HCT116 (cell line): ENCODE results near the gene RAD54L2. TPM values are rescaled to one million over a fixed set of nuclear protein-coding genes. Genes with fewer than 3 reads are reported as not detected.

Experiments used
- ATAC-seq: fragments of 200-7000 bp; cut with Tn5 transposase; 2 replicates; pipeline ENCODE4 v1.9.1; 2020; ENCODE audit warnings: mild to moderate bottlenecking, moderate library complexity
- BruUV-seq: library from RNA; stranded (reverse); fragments of 400-500 nt; replicated peaks from 2 replicates; lab custom pipeline; 2021; lab: Mats Ljungman, UMichigan
- CTCF ChIA-PET: fragments of 300-600 bp; sonication (Branson Sonifier 250); formaldehyde crosslinking; loops from one replicate; lab custom pipeline; 2021; ENCODE audit warnings: antibody characterized with exemption; lab: Charles Lee
- POLR2A ChIA-PET: fragments of 300-600, 350-600 bp; sonication (Branson Sonifier 250); formaldehyde crosslinking; loops from one replicate; lab custom pipeline; 2021; ENCODE audit warnings: antibody characterized with exemption; lab: Charles Lee
- RAD21 ChIA-PET, 2 experiments: fragments of 300-600 bp; sonication (Branson Sonifier 250); formaldehyde crosslinking; loops; one replicate each; lab custom pipeline; 2023; ENCODE audit warnings: low total read pairs in 2 of 2; ENCODE audit not compliant: uncharacterized antibody in 2 of 2, unreplicated experiment in 2 of 2, low non-redundant PET in 1 of 2; lab: Charles Lee
- DNase-seq: peaks from one replicate; pipeline ENCODE4 v3.0.0-alpha.2; 2010; ENCODE audit warnings: low read depth, low spot score
- H2AFZ ChIP-seq: fragments of 200-600 bp; shearing (Covaris generic), sonication (generic); 2 replicates; pipeline ENCODE4 v1.6.1; 2017; ENCODE audit warnings: low read depth, mixed run types, mixed read lengths, antibody characterized with exemption, low read length; ENCODE audit not compliant: poor library complexity, severe bottlenecking
- H3K27ac ChIP-seq: 2 replicates; pipeline ENCODE4 v1.5.1; 2012; ENCODE audit warnings: low read depth, low read length
- H3K27me3 ChIP-seq: fragments of 200-600 bp; sonication (generic); 2 replicates; pipeline ENCODE4 v1.6.1; 2016; ENCODE audit warnings: mixed run types, low read length, mixed read lengths; ENCODE audit not compliant: insufficient read depth
- H3K36me3 ChIP-seq, 2 experiments: fragments of 200-500 bp in 1 of 2; fragments of 200-600 bp in 1 of 2; sonication (Bioruptor generic) in 1 of 2; sonication (generic) in 1 of 2; 2 replicates each; pipeline versions ENCODE4 v1.5.1 to v1.6.1; 2014 to 2016; ENCODE audit warnings: low read length in 2 of 2, inconsistent platforms in 1 of 2, mixed read lengths in 1 of 2, mixed run types in 1 of 2; ENCODE audit not compliant: insufficient read depth in 2 of 2, control insufficient read depth in 1 of 2
- H3K4me1 ChIP-seq, 2 experiments: fragments of 200-600 bp in 1 of 2; sonication (generic) in 1 of 2; 2 replicates each; pipeline versions ENCODE4 v1.5.1 to v1.6.1; 2012 to 2017; ENCODE audit warnings: low read length in 2 of 2, inconsistent platforms in 1 of 2, mild to moderate bottlenecking in 1 of 2, mixed read lengths in 1 of 2, mixed run types in 1 of 2, moderate library complexity in 1 of 2; ENCODE audit not compliant: insufficient read depth in 2 of 2, control insufficient read depth in 1 of 2
- H3K4me2 ChIP-seq: fragments of 200-600 bp; sonication (generic); 2 replicates; pipeline ENCODE4 v1.6.1; 2017; ENCODE audit warnings: mixed run types, low read length, mixed read lengths
- H3K4me3 ChIP-seq, 2 experiments: fragments of 200-600 bp in 1 of 2; sonication (generic) in 1 of 2; replicated peaks in 1 of 2; 2 replicates each; pipeline ENCODE4 v1.5.1; 2011 to 2016; ENCODE audit warnings: low read length in 2 of 2, control low read depth in 1 of 2, low read depth in 1 of 2, mild to moderate bottlenecking in 1 of 2, mixed read lengths in 1 of 2, mixed run types in 1 of 2
- H3K79me2 ChIP-seq: fragments of 200-600 bp; sonication (generic); 2 replicates; pipeline ENCODE4 v1.6.1; 2017; ENCODE audit warnings: mild to moderate bottlenecking, mixed run types, low read length, moderate library complexity, mixed read lengths; ENCODE audit not compliant: insufficient read depth
- H3K9ac ChIP-seq: fragments of 200-600 bp; sonication (generic); 2 replicates; pipeline ENCODE4 v1.6.1; 2016; ENCODE audit warnings: low read length, mixed read lengths
- H3K9me2 ChIP-seq: fragments of 200-600 bp; sonication (generic), shearing (Covaris generic); 2 replicates; pipeline ENCODE4 v1.6.1; 2017; ENCODE audit warnings: mixed run types, mild to moderate bottlenecking, moderate library complexity; ENCODE audit not compliant: insufficient read depth
- H3K9me3 ChIP-seq, 2 experiments: fragments of 200-500 bp in 1 of 2; fragments of 200-600 bp in 1 of 2; sonication (Bioruptor generic) in 1 of 2; sonication (generic) in 1 of 2; 2 replicates each; pipeline ENCODE4 v1.6.1; 2014 to 2017; ENCODE audit warnings: low read length in 2 of 2, mixed read lengths in 2 of 2, inconsistent platforms in 1 of 2, low read depth in 1 of 2, mild to moderate bottlenecking in 1 of 2, mixed run types in 1 of 2, moderate library complexity in 1 of 2; ENCODE audit not compliant: control insufficient read depth in 1 of 2, insufficient read depth in 1 of 2
- H4K20me1 ChIP-seq: fragments of 200-600 bp; sonication (generic), shearing (Covaris generic); 2 replicates; pipeline ENCODE4 v1.6.1; 2017; ENCODE audit warnings: mixed run types, mild to moderate bottlenecking, moderate library complexity; ENCODE audit not compliant: insufficient read depth
- CBX3 ChIP-seq: IDR thresholded peaks from 2 replicates; pipeline ENCODE4 v1.6.1; 2012; ENCODE audit warnings: low read depth
- CEBPB ChIP-seq: IDR thresholded peaks from 2 replicates; pipeline ENCODE4 v1.6.1; 2012; ENCODE audit warnings: low read depth
- EGR1 ChIP-seq: IDR thresholded peaks from 2 replicates; pipeline ENCODE4 v1.6.1; 2012; ENCODE audit warnings: low read depth
- ELF1 ChIP-seq: IDR thresholded peaks from 2 replicates; pipeline ENCODE4 v1.6.1; 2012; ENCODE audit warnings: low read depth, borderline replicate concordance
- EZH2phosphoT487 ChIP-seq: fragments of 200-600 bp; IDR thresholded peaks from 2 replicates; pipeline ENCODE4 v1.6.1; 2018; ENCODE audit warnings: antibody characterized with exemption, borderline replicate concordance
- FOSL1 ChIP-seq: IDR thresholded peaks from 2 replicates; pipeline ENCODE4 v1.6.1; 2012; ENCODE audit warnings: low read depth
- JUND ChIP-seq: IDR thresholded peaks from 2 replicates; pipeline ENCODE4 v1.6.1; 2012
- MAX ChIP-seq: IDR thresholded peaks from 2 replicates; pipeline ENCODE4 v1.6.1; 2012
- RAD21 ChIP-seq: IDR thresholded peaks from 2 replicates; pipeline ENCODE4 v1.6.1; 2012; ENCODE audit warnings: low read depth, mild to moderate bottlenecking
- SIN3A ChIP-seq: IDR thresholded peaks from 2 replicates; pipeline ENCODE4 v1.6.1; 2012; ENCODE audit warnings: low read depth
- SP1 ChIP-seq: IDR thresholded peaks from 2 replicates; pipeline ENCODE4 v1.6.1; 2012; ENCODE audit warnings: low read depth
- SRF ChIP-seq: IDR thresholded peaks from 2 replicates; pipeline ENCODE4 v1.6.1; 2012; ENCODE audit warnings: low read depth
- TCF7L2 ChIP-seq: IDR thresholded peaks from 2 replicates; pipeline ENCODE4 v1.7.0; 2011; ENCODE audit warnings: borderline replicate concordance, inconsistent platforms; ENCODE audit not compliant: insufficient read depth, insufficient read length; ENCODE audit errors: extremely low read depth
- YY1 ChIP-seq: IDR thresholded peaks from 2 replicates; pipeline ENCODE4 v1.6.1; 2011; ENCODE audit warnings: low read length, low read depth, moderate library complexity, mild to moderate bottlenecking; ENCODE audit not compliant: insufficient replicate concordance; ENCODE audit errors: extremely low read depth
- ZBTB33 ChIP-seq: IDR thresholded peaks from 2 replicates; pipeline ENCODE4 v1.6.1; 2011; ENCODE audit warnings: mild to moderate bottlenecking, low read length, moderate library complexity; ENCODE audit not compliant: insufficient replicate concordance; ENCODE audit errors: extremely low read depth
- ZNF274 ChIP-seq: fragments of 200-500 bp; sonication (Bioruptor generic); IDR thresholded peaks from 2 replicates; pipeline ENCODE4 v1.6.1; 2014; ENCODE audit warnings: mild to moderate bottlenecking, low read depth, low read length, inconsistent platforms
- intact Hi-C: fragments of 100-400 bp; cut with micrococcal nuclease; formaldehyde crosslinking; loops from 2 replicates; pipeline ENCODE4 v1.10.0; 2022
- total RNA-seq: library from RNA; stranded (reverse); gene quantifications from one replicate; pipeline ENCODE4 v1.2.1, GENCODE V29; 2021; ENCODE audit not compliant: unreplicated experiment

RAD54L2 gene
- total RNA-seq, 1 experiment from 2014 or later = 20.2 TPM

- ChIA-PET POLR2A (no interaction called here), CTCF (no interaction called here), RAD21 (no interaction called here)
- TF ChIP-seq ZNF274 = no peak
- TF ChIP-seq CEBPB = no peak
- no peak for TF ChIP-seq FOSL1
- no peak for TF ChIP-seq SP1
- no peak for TF ChIP-seq TCF7L2
- no peak for TF ChIP-seq MAX
- TF ChIP-seq ELF1 = no peak
- no peak for TF ChIP-seq YY1
- TF ChIP-seq ZBTB33 = no peak
- no peak for TF ChIP-seq RAD21
- TF ChIP-seq CBX3 = no peak
- TF ChIP-seq SRF = no peak
- no peak for TF ChIP-seq SIN3A
- no peak for TF ChIP-seq EZH2phosphoT487
- TF ChIP-seq JUND = no peak
- TF ChIP-seq EGR1 = no peak
- BruUV-seq = no TSS peak
- Histone ChIP-seq H3K4me2 (no peak overlapping the region), H3K9ac (no peak overlapping the region), H4K20me1 (no peaks in the 10 kb centered on the region), H3K36me3 (peaks cover 0 to 4% of the 10 kb centered on the region in 2 experiments; a peak in 2 of 4 replicates), H3K4me3 (no peak overlapping the region), H3K79me2 (peaks cover 71% of the 10 kb centered on the region), H3K27me3 (no peaks in the 10 kb centered on the region), H3K4me1 (peaks cover 0 to 11% of the 10 kb centered on the region in 2 experiments; a peak in 2 of 4 replicates), H3K27ac (no peak overlapping the region), H2AFZ (no peak overlapping the region), H3K9me3 (no peaks in the 10 kb centered on the region), H3K9me2 (no peaks in the 10 kb centered on the region)
- intact Hi-C loops = no loop called here
- no peak for DNase-seq
- no peak for ATAC-seq
Measured at GRCh38 chr3:51544011-51544775, 5.7 kb downstream of the RAD54L2 start.
